Stimulated activated CD4-positive, alpha-beta T cell treated with anti-CD3 and anti-CD28 coated beads, Interleukin-12 subunit alpha, Interleukin-12 subunit beta, amount 100 ng/mL, for 24 hours (primary cell): ENCODE results near the gene SEMA3D.

Source experiments
- DNase-seq, 2 experiments: peaks; one replicate each; pipeline ENCODE4 v3.0.0-alpha.2; 2020; ENCODE audit warnings: low read depth in 2 of 2

Gene SEMA3D

GRCh38 chr7:85033263-85033662, 153.6 kb downstream of the SEMA3D start:
- no peak for DNase-seq

- DNase-seq = no peak
These were observed 155.4 kb downstream of the SEMA3D start for GRCh38 chr7:85031475-85031874.

- DNase-seq = no peak
These were observed 156.0 kb downstream of the SEMA3D start for GRCh38 chr7:85030893-85031292.

- no peak for DNase-seq
These were observed 161.5 kb downstream of the SEMA3D start for GRCh38 chr7:85025312-85025756.

GRCh38 chr7:85023916-85024315, 162.9 kb downstream of the SEMA3D start:
- no peak for DNase-seq

- no peak for DNase-seq
These were observed 163.7 kb downstream of the SEMA3D start for GRCh38 chr7:85023066-85023712.

GRCh38 chr7:85022064-85022697, 164.7 kb downstream of the SEMA3D start:
- no peak for DNase-seq

GRCh38 chr7:85021101-85021704, 165.7 kb downstream of the SEMA3D start:
- no peak for DNase-seq

GRCh38 chr7:85019778-85020177, 167.1 kb downstream of the SEMA3D start:
- DNase-seq = no peak

GRCh38 chr7:85019176-85019575, 167.7 kb downstream of the SEMA3D start:
- no peak for DNase-seq

- DNase-seq = no peak
These were observed 168.4 kb downstream of the SEMA3D start for GRCh38 chr7:85018498-85018897.

- DNase-seq = no peak
These were observed 170.6 kb downstream of the SEMA3D start for GRCh38 chr7:85016286-85016685.

- no peak for DNase-seq
These were observed 171.8 kb downstream of the SEMA3D start for GRCh38 chr7:85014936-85015660.

GRCh38 chr7:85011127-85011526, 175.7 kb downstream of the SEMA3D start:
- no peak for DNase-seq

- no peak for DNase-seq
These were observed 176.6 kb downstream of the SEMA3D start for GRCh38 chr7:85010306-85010705.

- no peak for DNase-seq
These were observed 180.1 kb downstream of the SEMA3D start for GRCh38 chr7:85006754-85007153.

GRCh38 chr7:85004402-85004801, 182.5 kb downstream of the SEMA3D start:
- DNase-seq = no peak

- no peak for DNase-seq
These were observed 185.1 kb downstream of the SEMA3D start for GRCh38 chr7:85001495-85002345.

GRCh38 chr7:85000735-85001350, 186.0 kb downstream of the SEMA3D start:
- no peak for DNase-seq

- DNase-seq = no peak
These were observed 187.4 kb downstream of the SEMA3D start for GRCh38 chr7:84999450-84999849.

GRCh38 chr7:84998665-84999064, 188.2 kb downstream of the SEMA3D start:
- DNase-seq = no peak
